Ovary (tissue), 9 donors: ENCODE measurements around the gene RPL36A. TPM values are rescaled to one million over a fixed set of nuclear protein-coding genes. Genes with fewer than 3 reads are reported as not detected.

ENCODE experiments used
- DNase-seq, 5 donors: peaks; one replicate each; pipeline ENCODE4 v3.0.0-alpha.2; 2019 to 2020
- H3K27ac ChIP-seq, 2 donors: fragments of 200-600 bp; one replicate each; pipeline versions ENCODE4 v1.5.1 to v1.8.0; 2019 to 2022
- H3K27me3 ChIP-seq: fragments of 200-600 bp; one replicate; pipeline ENCODE4 v1.8.0; 2022
- H3K36me3 ChIP-seq: fragments of 200-600 bp; sonication (generic); one replicate; pipeline ENCODE4 v1.5.1; 2019
- H3K4me1 ChIP-seq: one replicate; pipeline ENCODE4 v1.8.1; 2013; ENCODE audit warnings: mild to moderate bottlenecking, moderate library complexity; ENCODE audit not compliant: insufficient read depth
- H3K4me3 ChIP-seq: fragments of 200-600 bp; sonication (generic); one replicate; pipeline ENCODE4 v1.5.1; 2017
- H3K9me3 ChIP-seq, 2 donors: fragments of 200-600 bp in 1 of 2; sonication (generic) in 1 of 2; one replicate each; pipeline versions ENCODE4 v1.5.1 to v1.8.1; 2013 to 2019; ENCODE audit warnings: mild to moderate bottlenecking in 1 of 2, moderate library complexity in 1 of 2
- EP300 ChIP-seq: sonication (generic); formaldehyde crosslinking; IDR thresholded peaks from one replicate; pipeline ENCODE4 v1.6.1; 2017; ENCODE audit warnings: antibody characterized with exemption
- POLR2A ChIP-seq: fragments of 450-650 bp; IDR thresholded peaks from one replicate; pipeline ENCODE4 v1.6.1; 2017; ENCODE audit warnings: antibody characterized with exemption, mild to moderate bottlenecking, moderate library complexity
- WGBS, 3 donors: extraction: QIAGEN DNeasy Blood & Tissue Kit in 1 of 3; methylation state at CpG; one replicate each; pipeline versions ENCODE4 v1.1.5 to v1.1.7; 2013 to 2017; 5-methylcytosine and 5-hydroxymethylcytosine counted together
- intact Hi-C, 4 donors: fragments of 100-400 bp; cut with DNase I; formaldehyde crosslinking; loops; one replicate each; pipeline versions ENCODE4 v1.11.0 to v1.15.1; 2022 to 2023
- polyA plus RNA-seq, 2 donors: library from polyadenylated mRNA; stranded (reverse); fragments of 200-250 nt in 1 of 2; fragments of 350-450 nt in 1 of 2; fragmentation: Illumina TruSeq in 1 of 2; extraction: RNeasy Lipid Tissue Mini Kit (QIAGEN cat#74804) in 1 of 2; gene quantifications; one replicate each; pipeline ENCODE4 v1.2.3, GENCODE V29; 2013 to 2014
- total RNA-seq, 7 donors: library from RNA; depleted of rRNA in 2 of 7; stranded (reverse); fragments of >200 nt in 2 of 7; fragmentation: NEBNext Ultra II Directional in 3 of 7; extraction: Animal tissue kit (Norgen Biotek cat#: 25700) in 3 of 7; gene quantifications; one replicate each; pipeline versions ENCODE4 v1.1.0 to v1.2.4, GENCODE V29; 2016 to 2023
- TF ChIP-seq, protein P1 (sequence below), 3 donors: fragments of 450-650 bp in 2 of 3; fragments of 200-600 bp in 1 of 3; IDR thresholded peaks; one replicate each; pipeline versions ENCODE4 v1.5.1 to v1.8.0; 2016 to 2022; ENCODE audit warnings: antibody characterized with exemption in 3 of 3, mild to moderate bottlenecking in 1 of 3
- donor health status: DM: no; HTN: no; CAD: no; lungs with moderate emphysema.
- donor health status: DM: no; HTN: no; CAD: no.
- donor health status: Bipolar disorder and iron deficiency.
- donor health status: DM: yes; HTN: yes; CAD: no.
- donor health status: DM: no; HTN: no; CAD: no.
- donor health status: DM: yes; HTN: yes; CAD: no.

RPL36A gene
- total and polyA plus RNA-seq, 9 donors: 405 to 5,275 (median 581) TPM

- Histone ChIP-seq H3K4me1 (no peaks in the 10 kb centered on the region), H3K27me3 (no peaks in the 10 kb centered on the region), H3K9me3 (no peaks in the 10 kb centered on the region), H3K27ac (no peak overlapping the region), H3K36me3 (no peaks in the 10 kb centered on the region), H3K4me3 (no peak overlapping the region)
- TF ChIP-seq EP300 (no peak), POLR2A (no peak)
- TF ChIP-seq, protein P1, sequence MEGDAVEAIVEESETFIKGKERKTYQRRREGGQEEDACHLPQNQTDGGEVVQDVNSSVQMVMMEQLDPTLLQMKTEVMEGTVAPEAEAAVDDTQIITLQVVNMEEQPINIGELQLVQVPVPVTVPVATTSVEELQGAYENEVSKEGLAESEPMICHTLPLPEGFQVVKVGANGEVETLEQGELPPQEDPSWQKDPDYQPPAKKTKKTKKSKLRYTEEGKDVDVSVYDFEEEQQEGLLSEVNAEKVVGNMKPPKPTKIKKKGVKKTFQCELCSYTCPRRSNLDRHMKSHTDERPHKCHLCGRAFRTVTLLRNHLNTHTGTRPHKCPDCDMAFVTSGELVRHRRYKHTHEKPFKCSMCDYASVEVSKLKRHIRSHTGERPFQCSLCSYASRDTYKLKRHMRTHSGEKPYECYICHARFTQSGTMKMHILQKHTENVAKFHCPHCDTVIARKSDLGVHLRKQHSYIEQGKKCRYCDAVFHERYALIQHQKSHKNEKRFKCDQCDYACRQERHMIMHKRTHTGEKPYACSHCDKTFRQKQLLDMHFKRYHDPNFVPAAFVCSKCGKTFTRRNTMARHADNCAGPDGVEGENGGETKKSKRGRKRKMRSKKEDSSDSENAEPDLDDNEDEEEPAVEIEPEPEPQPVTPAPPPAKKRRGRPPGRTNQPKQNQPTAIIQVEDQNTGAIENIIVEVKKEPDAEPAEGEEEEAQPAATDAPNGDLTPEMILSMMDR (IDR thresholded peaks at IDR 0.05): no peak
- intact Hi-C loops: no loop called here
- DNase-seq: no peak
- WGBS, 3 donors: 68 to 77% (median 72%) methylated on average over 7 of the region's 7 CpGs
These were observed 5.7 kb upstream of the RPL36A start for GRCh38 chrX:101385026-101385684.

DNA sequence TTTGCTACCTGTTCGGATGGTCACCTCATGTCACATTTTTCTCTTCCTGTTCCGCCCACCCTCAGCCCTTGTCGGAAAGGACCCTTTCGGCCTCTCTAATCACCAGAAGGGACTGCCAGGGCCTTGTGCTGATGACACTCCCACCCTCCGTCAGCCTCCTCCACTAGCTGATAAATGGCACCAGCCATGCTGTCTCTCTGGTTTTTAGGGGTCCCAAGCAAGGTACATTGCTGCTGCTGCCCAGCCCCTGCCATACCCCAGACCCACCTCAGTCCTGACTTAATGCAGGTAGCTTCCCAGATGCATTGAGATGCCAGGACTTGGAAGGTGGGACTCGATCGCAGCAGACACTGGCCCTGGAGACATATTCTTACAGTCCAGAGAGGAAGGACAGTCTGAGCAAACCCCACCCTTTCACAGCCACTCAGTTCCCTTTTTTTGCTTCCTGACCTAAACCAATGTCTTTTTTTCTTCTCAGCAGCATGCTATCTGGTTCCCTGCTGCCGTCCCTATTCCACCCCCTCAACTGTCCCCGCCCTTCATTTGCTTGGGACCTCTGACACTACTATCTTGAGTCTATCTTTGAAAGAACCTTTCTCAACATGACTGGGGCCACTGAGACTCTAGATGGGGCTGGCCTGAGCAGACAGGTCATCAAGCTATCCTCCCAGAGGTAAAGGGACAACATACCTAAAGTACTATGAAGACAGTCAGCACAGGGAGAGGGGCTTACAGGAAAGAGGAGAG lies 4.8 kb upstream of the RPL36A start, which contains the start of gene BTK:
TSS of gene BTK (minus strand) at position 397 of the 747 bp plus-strand sequence. CDS start 10,907 bp downstream, outside the sequence.
- DNase-seq: no peak
- no peaks in the 10 kb centered on the region for H3K4me1 ChIP-seq
- 66 to 75% (median 69%) methylated on average over 9 of the region's 9 CpGs for WGBS, 3 donors
- no peak within 1 kb of the TSS for H3K27ac ChIP-seq
- H3K9me3 ChIP-seq: no peaks in the 10 kb centered on the region
- no peak for TF ChIP-seq POLR2A
- TF ChIP-seq, protein P1 (IDR thresholded peaks at IDR 0.05): no peak
- no peak for TF ChIP-seq EP300
- no peaks in the 10 kb centered on the region for H3K27me3 ChIP-seq
- intact Hi-C loops: no loop called here
- no peaks in the 10 kb centered on the region for H3K36me3 ChIP-seq
- no peak within 1 kb of the TSS for H3K4me3 ChIP-seq

DNA sequence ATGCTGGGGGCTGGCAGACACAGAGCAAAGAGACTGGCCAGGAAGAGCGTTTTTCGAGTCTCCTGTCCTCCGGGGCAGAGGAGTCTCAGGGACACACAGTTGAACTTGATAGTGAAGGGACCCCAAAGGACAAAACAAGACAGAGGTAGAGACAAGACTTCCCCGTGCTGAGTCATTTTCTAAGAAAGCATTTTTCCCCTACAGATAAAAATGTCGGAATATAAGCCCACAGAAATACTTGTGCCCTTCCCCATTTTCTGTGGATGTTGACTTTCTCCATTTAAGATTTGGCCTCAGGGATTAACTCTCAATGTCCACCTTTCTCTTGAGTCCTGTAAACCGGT lies 4.3 kb upstream of the RPL36A start:
- Histone ChIP-seq H3K9me3 (no peaks in the 10 kb centered on the region), H3K27me3 (no peaks in the 10 kb centered on the region), H3K27ac (no peak overlapping the region), H3K36me3 (no peaks in the 10 kb centered on the region), H3K4me1 (no peaks in the 10 kb centered on the region), H3K4me3 (no peak overlapping the region)
- intact Hi-C loops: no loop called here
- DNase-seq: no peak
- TF ChIP-seq, protein P1 (IDR thresholded peaks at IDR 0.05): no peak
- 65 to 70% (median 68%) methylated on average over 6 of the region's 6 CpGs for WGBS, 3 donors

DNA sequence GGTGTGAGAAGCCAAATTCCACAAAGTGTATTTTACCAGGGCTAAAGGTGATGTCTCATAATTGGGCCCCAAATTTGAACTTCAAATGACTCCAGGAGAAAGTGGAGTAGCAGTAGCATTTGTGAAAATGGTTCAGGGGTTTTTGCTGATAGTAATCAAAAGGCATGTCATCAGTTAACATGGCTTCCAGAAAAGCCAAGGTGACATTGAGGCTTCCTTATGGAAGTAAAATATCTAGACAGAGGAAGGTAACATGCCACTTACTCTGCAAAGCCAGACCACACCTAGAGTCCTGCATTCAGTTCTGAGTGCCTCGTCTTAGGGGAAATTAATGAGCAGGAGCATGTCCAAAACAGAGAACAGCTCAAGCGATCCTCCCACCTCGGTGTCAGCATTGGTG lies 2.2 kb upstream of the RPL36A start:
- H3K4me3 ChIP-seq: no peak overlapping the region
- H3K27me3 ChIP-seq: no peaks in the 10 kb centered on the region
- H3K4me1 ChIP-seq: no peaks in the 10 kb centered on the region
- WGBS, 3 donors: 77 to 82% (median 80%) methylated on average over 3 of the region's 3 CpGs
- no peaks in the 10 kb centered on the region for H3K9me3 ChIP-seq
- H3K27ac ChIP-seq: no peak overlapping the region
- intact Hi-C loops: no loop called here
- TF ChIP-seq POLR2A: no peak
- no peak for DNase-seq
- H3K36me3 ChIP-seq: no peaks in the 10 kb centered on the region

DNA sequence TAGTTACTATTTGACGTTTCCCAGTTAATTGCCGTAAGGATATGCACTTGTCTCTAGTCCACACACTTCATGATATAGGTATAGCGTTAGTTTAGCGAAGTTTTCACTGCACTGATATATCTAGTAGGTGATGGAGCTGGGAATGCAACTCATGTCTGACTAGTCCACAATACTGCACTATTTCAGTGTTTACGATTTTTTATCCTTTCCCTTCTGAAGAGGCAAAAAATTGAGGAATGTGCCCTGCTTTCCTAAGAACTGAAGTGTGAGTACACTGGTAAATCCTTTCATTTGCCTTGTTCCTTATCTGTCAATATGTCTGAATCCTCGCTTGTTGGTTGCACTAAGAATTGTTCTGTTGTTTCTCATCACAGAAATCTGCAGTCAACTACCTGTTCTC lies 1.0 kb downstream of the RPL36A start:
- H3K4me1 ChIP-seq: no peaks in the 10 kb centered on the region
- no peak for DNase-seq
- H3K4me3 ChIP-seq: no peak overlapping the region
- no peaks in the 10 kb centered on the region for H3K27me3 ChIP-seq
- peak overlapping the region; percentile 1 to 59 for H3K27ac ChIP-seq
- H3K36me3 ChIP-seq: no peaks in the 10 kb centered on the region
- intact Hi-C loops: no loop called here
- WGBS, 3 donors: 46 to 51% (median 49%) methylated on average over 6 of the region's 6 CpGs
- no peaks in the 10 kb centered on the region for H3K9me3 ChIP-seq
- TF ChIP-seq EP300 (no peak), POLR2A (no peak)
- TF ChIP-seq, protein P1 (IDR thresholded peaks at IDR 0.05): no peak
